ENCODE results near the gene SNX27.

SNX27 gene

DNA sequence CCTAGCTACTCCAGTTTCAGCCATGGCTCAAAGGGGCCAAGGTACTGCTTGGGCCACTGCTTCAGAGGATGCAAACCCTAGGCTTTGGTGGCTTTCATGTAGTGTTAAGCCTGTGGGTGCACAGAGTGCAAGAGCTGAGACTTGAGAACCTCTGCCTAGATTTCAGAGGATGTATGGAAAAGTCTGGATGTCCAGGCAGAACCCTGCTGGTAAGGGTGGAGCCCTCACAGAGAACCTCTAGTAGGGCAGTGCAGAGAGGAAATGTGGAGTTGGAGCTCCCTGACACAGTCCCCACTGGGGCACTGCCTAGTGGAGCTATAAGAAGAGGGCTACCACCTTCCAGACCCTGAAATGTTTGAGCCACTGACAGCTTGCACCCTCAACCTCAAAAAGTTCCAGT, 125.6 kb downstream of the SNX27 start:
- no peak for DNase-seq (ENCODE audit: low read depth)
- no peak overlapping the region for H3K4me3 ChIP-seq (ENCODE audit: low read depth, low read length)
- TF ChIP-seq, protein P1, sequence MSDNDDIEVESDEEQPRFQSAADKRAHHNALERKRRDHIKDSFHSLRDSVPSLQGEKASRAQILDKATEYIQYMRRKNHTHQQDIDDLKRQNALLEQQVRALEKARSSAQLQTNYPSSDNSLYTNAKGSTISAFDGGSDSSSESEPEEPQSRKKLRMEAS (IDR thresholded peaks at IDR 0.05; ENCODE audit: low read depth, low read length) = no peak
- no peak for TF ChIP-seq POLR2A (IDR thresholded peaks at IDR 0.05; ENCODE audit: extremely low read depth, insufficient read length)
- TF ChIP-seq, protein P2, sequence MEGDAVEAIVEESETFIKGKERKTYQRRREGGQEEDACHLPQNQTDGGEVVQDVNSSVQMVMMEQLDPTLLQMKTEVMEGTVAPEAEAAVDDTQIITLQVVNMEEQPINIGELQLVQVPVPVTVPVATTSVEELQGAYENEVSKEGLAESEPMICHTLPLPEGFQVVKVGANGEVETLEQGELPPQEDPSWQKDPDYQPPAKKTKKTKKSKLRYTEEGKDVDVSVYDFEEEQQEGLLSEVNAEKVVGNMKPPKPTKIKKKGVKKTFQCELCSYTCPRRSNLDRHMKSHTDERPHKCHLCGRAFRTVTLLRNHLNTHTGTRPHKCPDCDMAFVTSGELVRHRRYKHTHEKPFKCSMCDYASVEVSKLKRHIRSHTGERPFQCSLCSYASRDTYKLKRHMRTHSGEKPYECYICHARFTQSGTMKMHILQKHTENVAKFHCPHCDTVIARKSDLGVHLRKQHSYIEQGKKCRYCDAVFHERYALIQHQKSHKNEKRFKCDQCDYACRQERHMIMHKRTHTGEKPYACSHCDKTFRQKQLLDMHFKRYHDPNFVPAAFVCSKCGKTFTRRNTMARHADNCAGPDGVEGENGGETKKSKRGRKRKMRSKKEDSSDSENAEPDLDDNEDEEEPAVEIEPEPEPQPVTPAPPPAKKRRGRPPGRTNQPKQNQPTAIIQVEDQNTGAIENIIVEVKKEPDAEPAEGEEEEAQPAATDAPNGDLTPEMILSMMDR (IDR thresholded peaks at IDR 0.05; ENCODE audit: low read depth, low read length) = no peak
- TF ChIP-seq MYC (IDR thresholded peaks at IDR 0.05; ENCODE audit: low read depth, low read length) = no peak

DNA sequence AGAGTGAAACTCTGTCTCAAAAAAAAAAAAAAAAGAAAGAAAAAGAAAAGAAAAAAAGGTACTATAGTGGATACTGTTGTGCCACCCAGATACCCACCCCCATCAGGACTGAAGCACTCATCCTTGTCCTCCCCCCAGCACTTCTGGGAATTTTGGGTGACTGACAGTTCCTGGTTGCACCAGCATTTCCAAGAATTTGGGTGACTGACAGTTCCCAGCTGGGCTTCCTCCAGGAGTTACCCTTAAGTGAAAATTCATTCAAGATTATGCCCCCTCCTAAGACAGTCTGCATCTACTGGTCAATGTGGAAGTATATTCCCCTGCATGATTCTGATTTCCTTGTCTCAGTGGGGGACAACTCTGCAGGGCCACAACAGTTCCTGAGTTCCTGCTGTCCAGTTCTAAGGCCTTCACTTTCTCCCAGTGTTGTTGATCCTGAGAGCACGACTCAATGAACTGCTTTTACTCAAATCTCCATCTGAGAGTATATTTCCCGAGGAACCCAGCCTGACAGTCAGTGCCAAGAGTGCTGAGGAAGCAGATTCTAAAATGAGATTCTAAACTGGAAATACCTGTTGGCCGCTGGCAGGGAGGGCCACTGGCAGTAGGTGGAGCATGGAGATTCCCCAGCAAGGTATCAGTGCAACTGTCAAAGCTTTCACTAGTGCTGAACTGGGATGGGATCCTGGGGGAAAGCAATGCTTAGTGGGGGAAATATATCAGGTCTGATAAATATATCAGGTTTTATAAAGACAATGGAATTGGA, 127.9 kb downstream of the SNX27 start:
- TF ChIP-seq POLR2A (IDR thresholded peaks at IDR 0.05; ENCODE audit: extremely low read depth, insufficient read length) = no peak
- TF ChIP-seq, protein P2 (IDR thresholded peaks at IDR 0.05; ENCODE audit: low read depth, low read length) = no peak
- TF ChIP-seq, protein P1 (IDR thresholded peaks at IDR 0.05; ENCODE audit: low read depth, low read length) = no peak
- no peak for TF ChIP-seq MYC (IDR thresholded peaks at IDR 0.05; ENCODE audit: low read depth, low read length)
- H3K4me3 ChIP-seq (ENCODE audit: low read depth, low read length) = no peak overlapping the region
- DNase-seq (ENCODE audit: low read depth) = no peak

DNA sequence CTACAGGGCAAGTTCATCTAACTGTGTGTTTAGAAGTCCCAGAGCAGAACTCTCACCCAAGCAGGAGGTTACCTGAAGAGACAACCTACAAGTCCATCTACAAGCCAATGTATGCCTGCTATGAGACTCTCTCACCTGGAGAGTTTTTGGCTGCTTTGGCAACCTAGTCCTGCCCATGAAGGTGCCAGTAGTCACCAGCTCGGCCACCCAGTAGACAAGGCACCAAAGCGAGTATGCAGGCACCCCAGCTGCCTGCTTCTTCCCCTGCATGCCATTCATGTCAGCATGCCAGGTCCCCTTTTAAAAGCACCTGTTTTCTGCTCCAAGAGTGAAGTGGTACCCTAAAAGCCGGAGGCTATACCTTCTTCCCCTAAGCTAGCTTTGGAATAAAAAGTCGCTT, 129.7 kb downstream of the SNX27 start:
- H3K4me3 ChIP-seq (ENCODE audit: low read depth, low read length) = no peak overlapping the region
- DNase-seq (ENCODE audit: low read depth) = no peak
- no peak for TF ChIP-seq MYC (IDR thresholded peaks at IDR 0.05; ENCODE audit: low read depth, low read length)
- TF ChIP-seq POLR2A (IDR thresholded peaks at IDR 0.05; ENCODE audit: extremely low read depth, insufficient read length) = no peak
- TF ChIP-seq, protein P2 (IDR thresholded peaks at IDR 0.05; ENCODE audit: low read depth, low read length) = no peak
- TF ChIP-seq, protein P1 (IDR thresholded peaks at IDR 0.05; ENCODE audit: low read depth, low read length) = no peak

Measured in NB4 (cell line).